ENCODE measurements around the gene PKNOX2.

DNA sequence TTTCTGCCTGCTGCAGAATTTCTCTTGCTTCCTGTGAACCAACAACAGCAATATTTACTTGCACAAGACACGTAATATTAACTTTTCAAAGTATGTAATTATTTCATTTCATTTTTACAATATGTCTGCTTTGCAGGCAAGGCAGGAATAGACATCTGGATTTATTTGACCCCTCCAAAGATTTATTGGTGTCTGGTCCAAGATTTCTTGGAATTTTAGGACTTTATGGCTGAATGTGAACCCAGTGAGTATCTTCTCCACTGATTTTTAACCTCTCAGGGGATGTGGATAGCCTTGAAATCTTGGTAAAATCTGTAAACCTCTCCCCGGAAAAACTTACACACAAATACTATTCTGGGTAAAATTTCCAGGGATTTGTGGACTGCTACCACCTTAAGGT, 61.5 kb downstream of the PKNOX2 start:
- TF ChIP-seq, protein P1, sequence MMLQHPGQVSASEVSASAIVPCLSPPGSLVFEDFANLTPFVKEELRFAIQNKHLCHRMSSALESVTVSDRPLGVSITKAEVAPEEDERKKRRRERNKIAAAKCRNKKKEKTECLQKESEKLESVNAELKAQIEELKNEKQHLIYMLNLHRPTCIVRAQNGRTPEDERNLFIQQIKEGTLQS (IDR thresholded peaks at IDR 0.05) = no peak
- TF ChIP-seq, protein P2, sequence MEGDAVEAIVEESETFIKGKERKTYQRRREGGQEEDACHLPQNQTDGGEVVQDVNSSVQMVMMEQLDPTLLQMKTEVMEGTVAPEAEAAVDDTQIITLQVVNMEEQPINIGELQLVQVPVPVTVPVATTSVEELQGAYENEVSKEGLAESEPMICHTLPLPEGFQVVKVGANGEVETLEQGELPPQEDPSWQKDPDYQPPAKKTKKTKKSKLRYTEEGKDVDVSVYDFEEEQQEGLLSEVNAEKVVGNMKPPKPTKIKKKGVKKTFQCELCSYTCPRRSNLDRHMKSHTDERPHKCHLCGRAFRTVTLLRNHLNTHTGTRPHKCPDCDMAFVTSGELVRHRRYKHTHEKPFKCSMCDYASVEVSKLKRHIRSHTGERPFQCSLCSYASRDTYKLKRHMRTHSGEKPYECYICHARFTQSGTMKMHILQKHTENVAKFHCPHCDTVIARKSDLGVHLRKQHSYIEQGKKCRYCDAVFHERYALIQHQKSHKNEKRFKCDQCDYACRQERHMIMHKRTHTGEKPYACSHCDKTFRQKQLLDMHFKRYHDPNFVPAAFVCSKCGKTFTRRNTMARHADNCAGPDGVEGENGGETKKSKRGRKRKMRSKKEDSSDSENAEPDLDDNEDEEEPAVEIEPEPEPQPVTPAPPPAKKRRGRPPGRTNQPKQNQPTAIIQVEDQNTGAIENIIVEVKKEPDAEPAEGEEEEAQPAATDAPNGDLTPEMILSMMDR (IDR thresholded peaks at IDR 0.05; ENCODE audit: low read depth, low read length, missing input control) = no peak
- TF ChIP-seq NR2F2 (IDR thresholded peaks at IDR 0.05) (no peak), TAF1 (conservative IDR thresholded peaks at IDR 0.05) (no peak), HNF4G (IDR thresholded peaks at IDR 0.05) (no peak), JUND (IDR thresholded peaks at IDR 0.05) (no peak), GABPA (IDR thresholded peaks at IDR 0.05 in 1 of 2, conservative IDR thresholded peaks at IDR 0.05 in 1 of 2) (no peak), EGR1 (IDR thresholded peaks at IDR 0.05; ENCODE audit: low read depth in 2 of 2) (no peak), YY1 (IDR thresholded peaks at IDR 0.05) (no peak), HNF4A (conservative IDR thresholded peaks at IDR 0.05) (no peak)
- TF ChIP-seq, protein P3, sequence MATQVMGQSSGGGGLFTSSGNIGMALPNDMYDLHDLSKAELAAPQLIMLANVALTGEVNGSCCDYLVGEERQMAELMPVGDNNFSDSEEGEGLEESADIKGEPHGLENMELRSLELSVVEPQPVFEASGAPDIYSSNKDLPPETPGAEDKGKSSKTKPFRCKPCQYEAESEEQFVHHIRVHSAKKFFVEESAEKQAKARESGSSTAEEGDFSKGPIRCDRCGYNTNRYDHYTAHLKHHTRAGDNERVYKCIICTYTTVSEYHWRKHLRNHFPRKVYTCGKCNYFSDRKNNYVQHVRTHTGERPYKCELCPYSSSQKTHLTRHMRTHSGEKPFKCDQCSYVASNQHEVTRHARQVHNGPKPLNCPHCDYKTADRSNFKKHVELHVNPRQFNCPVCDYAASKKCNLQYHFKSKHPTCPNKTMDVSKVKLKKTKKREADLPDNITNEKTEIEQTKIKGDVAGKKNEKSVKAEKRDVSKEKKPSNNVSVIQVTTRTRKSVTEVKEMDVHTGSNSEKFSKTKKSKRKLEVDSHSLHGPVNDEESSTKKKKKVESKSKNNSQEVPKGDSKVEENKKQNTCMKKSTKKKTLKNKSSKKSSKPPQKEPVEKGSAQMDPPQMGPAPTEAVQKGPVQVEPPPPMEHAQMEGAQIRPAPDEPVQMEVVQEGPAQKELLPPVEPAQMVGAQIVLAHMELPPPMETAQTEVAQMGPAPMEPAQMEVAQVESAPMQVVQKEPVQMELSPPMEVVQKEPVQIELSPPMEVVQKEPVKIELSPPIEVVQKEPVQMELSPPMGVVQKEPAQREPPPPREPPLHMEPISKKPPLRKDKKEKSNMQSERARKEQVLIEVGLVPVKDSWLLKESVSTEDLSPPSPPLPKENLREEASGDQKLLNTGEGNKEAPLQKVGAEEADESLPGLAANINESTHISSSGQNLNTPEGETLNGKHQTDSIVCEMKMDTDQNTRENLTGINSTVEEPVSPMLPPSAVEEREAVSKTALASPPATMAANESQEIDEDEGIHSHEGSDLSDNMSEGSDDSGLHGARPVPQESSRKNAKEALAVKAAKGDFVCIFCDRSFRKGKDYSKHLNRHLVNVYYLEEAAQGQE (IDR thresholded peaks at IDR 0.05) = no peak
- TF ChIP-seq, protein P4, sequence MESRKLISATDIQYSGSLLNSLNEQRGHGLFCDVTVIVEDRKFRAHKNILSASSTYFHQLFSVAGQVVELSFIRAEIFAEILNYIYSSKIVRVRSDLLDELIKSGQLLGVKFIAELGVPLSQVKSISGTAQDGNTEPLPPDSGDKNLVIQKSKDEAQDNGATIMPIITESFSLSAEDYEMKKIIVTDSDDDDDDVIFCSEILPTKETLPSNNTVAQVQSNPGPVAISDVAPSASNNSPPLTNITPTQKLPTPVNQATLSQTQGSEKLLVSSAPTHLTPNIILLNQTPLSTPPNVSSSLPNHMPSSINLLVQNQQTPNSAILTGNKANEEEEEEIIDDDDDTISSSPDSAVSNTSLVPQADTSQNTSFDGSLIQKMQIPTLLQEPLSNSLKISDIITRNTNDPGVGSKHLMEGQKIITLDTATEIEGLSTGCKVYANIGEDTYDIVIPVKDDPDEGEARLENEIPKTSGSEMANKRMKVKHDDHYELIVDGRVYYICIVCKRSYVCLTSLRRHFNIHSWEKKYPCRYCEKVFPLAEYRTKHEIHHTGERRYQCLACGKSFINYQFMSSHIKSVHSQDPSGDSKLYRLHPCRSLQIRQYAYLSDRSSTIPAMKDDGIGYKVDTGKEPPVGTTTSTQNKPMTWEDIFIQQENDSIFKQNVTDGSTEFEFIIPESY (IDR thresholded peaks at IDR 0.05) = no peak
- TF ChIP-seq, protein P5, sequence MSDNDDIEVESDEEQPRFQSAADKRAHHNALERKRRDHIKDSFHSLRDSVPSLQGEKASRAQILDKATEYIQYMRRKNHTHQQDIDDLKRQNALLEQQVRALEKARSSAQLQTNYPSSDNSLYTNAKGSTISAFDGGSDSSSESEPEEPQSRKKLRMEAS (IDR thresholded peaks at IDR 0.05) = no peak
